ENCODE data around the gene OR10G7. TPM values are rescaled to one million over a fixed set of nuclear protein-coding genes. Genes with fewer than 3 reads are reported as not detected.

Gene OR10G7
- total and polyA plus RNA-seq, 2 donors (not counting 3 experiments of a cell fraction or from before 2014, with no cell fraction given) = not detected

DNA sequence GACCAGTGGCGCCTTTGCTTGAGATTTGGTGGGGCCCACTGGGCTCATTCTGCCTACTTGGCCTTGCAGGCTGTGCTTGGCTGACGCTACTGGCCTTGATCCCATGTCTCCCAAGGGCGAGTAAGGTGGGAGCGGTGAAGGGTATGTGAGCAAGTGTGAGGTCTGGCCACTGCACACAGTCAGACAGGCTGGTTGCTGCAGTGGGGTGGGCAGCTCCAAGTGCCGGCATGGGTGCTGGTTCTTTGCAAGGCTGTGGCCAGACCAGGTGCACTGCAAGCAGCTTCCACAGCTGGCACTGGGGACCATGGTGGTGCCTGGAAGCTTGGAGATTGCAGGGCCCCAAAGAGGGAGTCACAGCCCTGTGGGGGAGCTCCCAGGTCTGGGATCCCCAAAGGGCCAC lies 33.4 kb upstream of the OR10G7 start:
- Histone ChIP-seq H2AFZ (ENCODE audit: low read depth, low read length) (no peak overlapping the region), H3K36me3 (ENCODE audit: control insufficient read depth in 2 of 2, extremely low read depth in 1 of 2, insufficient read depth in 2 of 2, low read length in 2 of 2) (no peaks in the 10 kb centered on the region), H3K9ac (replicated peaks; ENCODE audit: extremely low read depth, insufficient read depth, low read length) (no peak overlapping the region), H3K4me2 (ENCODE audit: insufficient read depth, low read length) (no peak overlapping the region), H4K20me1 (replicated peaks; ENCODE audit: control insufficient read depth, extremely low read depth, insufficient read depth, low read length) (no peaks in the 10 kb centered on the region), H3K27ac (ENCODE audit: insufficient read depth, low read depth, low read length) (no peak overlapping the region), H3K27me3 (ENCODE audit: control insufficient read depth in 2 of 2, insufficient read depth in 2 of 2, low read length in 2 of 2) (peaks cover 6 to 9% of the 10 kb centered on the region in 2 experiments), H3K79me2 (ENCODE audit: control insufficient read depth, insufficient read depth, low read length) (no peaks in the 10 kb centered on the region), H3K9me3 (replicated peaks; ENCODE audit: control insufficient read depth, insufficient read depth, low read length) (no peaks in the 10 kb centered on the region), H3K9me1 (replicated peaks; ENCODE audit: control insufficient read depth, extremely low read depth, insufficient read depth, low read length) (no peaks in the 10 kb centered on the region), H3K4me1 (ENCODE audit: control insufficient read depth, extremely low read depth, insufficient read depth, low read length) (peaks cover 8% of the 10 kb centered on the region), H3K4me3 (replicated peaks in 1 of 3; ENCODE audit: insufficient read depth in 1 of 3, low read depth in 1 of 3, low read length in 3 of 3) (no peak overlapping the region)
- POLR2A ChIA-PET = no interaction called here
- CTCF ChIA-PET = interaction anchor here (1.1 to 4.8 kb wide), 5 partner anchors 11 to 123 kb away, joined by 3 to 38 read pairs (median 4); no protein-coding TSS in a partner anchor
- no peak for FAIRE-seq
- DNase-seq (ENCODE audit: low read depth, low spot score) = no peak
- TF ChIP-seq JUN (IDR thresholded peaks at IDR 0.05; ENCODE audit: borderline replicate concordance, insufficient read depth, insufficient read length, low read depth) = no peak
- TF ChIP-seq, protein P1, sequence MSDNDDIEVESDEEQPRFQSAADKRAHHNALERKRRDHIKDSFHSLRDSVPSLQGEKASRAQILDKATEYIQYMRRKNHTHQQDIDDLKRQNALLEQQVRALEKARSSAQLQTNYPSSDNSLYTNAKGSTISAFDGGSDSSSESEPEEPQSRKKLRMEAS (IDR thresholded peaks at IDR 0.05; ENCODE audit: insufficient read depth, insufficient read length) = no peak
- TF ChIP-seq POLR2A (IDR thresholded peaks at IDR 0.05; ENCODE audit: low read depth, low read length) = no peak
- no peak for TF ChIP-seq EZH2 (IDR thresholded peaks at IDR 0.05; ENCODE audit: borderline replicate concordance, low read depth, low read length, severe bottlenecking)
- no peak for TF ChIP-seq GATA2 (IDR thresholded peaks at IDR 0.05; ENCODE audit: insufficient read depth, insufficient read length, low read depth, low read length)
- TF ChIP-seq, protein P2, sequence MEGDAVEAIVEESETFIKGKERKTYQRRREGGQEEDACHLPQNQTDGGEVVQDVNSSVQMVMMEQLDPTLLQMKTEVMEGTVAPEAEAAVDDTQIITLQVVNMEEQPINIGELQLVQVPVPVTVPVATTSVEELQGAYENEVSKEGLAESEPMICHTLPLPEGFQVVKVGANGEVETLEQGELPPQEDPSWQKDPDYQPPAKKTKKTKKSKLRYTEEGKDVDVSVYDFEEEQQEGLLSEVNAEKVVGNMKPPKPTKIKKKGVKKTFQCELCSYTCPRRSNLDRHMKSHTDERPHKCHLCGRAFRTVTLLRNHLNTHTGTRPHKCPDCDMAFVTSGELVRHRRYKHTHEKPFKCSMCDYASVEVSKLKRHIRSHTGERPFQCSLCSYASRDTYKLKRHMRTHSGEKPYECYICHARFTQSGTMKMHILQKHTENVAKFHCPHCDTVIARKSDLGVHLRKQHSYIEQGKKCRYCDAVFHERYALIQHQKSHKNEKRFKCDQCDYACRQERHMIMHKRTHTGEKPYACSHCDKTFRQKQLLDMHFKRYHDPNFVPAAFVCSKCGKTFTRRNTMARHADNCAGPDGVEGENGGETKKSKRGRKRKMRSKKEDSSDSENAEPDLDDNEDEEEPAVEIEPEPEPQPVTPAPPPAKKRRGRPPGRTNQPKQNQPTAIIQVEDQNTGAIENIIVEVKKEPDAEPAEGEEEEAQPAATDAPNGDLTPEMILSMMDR (IDR thresholded peaks at IDR 0.05; ENCODE audit: extremely low read depth in 1 of 2, insufficient read depth in 1 of 2, low read depth in 1 of 2, low read length in 2 of 2) = no peak
- TF ChIP-seq FOS (IDR thresholded peaks at IDR 0.05; ENCODE audit: borderline replicate concordance, insufficient read depth, low read length) = no peak
- no peak for TF ChIP-seq POLR2AphosphoS5 (IDR thresholded peaks at IDR 0.05; ENCODE audit: insufficient read depth, low read depth, low read length)
- no peak for TF ChIP-seq MYC (IDR thresholded peaks at IDR 0.05; ENCODE audit: low read depth, low read length)
- BruUV-seq (replicated peaks) = no TSS peak
- dilution Hi-C loops (cut with MboI; ENCODE audit: extremely low pct_ligation_motif_present, low sequenced_read_pairs) (no loop called here), intact Hi-C loops (cut with micrococcal nuclease) (loop anchor here (5.0 kb wide), 1 partner anchor 513 kb away; no protein-coding TSS in a partner anchor)

Data from endothelial cell of umbilical vein (primary cell).